Measurements from ENCODE around the gene KCND3.

Gene KCND3

DNA sequence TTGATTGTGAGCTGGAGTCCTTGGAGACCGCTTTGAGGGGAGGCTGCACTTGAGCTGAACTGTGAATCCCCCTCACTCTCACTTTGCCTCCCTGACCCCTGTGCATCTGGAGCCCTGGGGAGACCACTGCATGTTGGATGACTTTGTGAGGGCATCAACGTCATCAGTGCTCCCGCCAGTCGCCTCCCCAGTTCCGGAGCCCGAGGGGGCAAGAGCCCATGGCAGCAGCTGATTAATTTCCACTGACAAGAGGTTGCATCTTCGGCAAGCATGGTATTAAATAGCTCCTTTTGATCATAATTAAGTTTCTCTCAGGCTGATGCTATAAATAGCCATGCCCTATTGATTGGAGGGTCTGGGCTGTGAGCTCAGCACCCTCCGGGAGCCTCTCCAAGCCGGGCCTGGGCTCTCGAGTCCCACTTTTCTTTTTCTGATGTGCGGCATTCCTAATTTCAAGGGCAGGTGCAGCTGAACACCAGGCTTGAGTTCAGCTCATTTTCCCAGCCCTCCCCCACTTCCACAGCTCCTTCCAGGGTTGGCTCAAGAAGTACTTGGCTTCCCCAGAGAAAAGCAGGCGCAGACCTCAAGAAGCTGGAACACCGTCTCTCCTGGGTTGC is 33.2 kb downstream of the KCND3 start:
- no peak for DNase-seq

DNA sequence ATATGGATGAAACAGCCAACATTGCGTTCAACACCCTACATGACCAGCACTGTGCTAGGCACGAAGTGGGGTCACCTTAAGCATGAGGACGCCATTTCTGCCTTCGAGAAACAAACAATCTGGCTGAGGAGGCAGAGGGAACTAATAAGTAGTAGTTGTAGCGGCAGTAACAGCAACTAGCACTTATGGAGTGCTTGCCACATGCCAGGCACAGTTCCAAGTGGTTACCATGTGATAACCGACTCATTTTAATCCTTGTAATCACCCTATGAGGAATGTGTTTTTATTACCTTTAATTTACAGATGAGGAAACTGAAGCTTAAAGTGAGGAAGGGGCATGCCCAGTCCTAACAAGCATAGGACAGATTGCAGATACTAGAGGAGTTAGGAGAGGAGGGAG is 33.7 kb downstream of the KCND3 start:
- DNase-seq: no peak

DNA sequence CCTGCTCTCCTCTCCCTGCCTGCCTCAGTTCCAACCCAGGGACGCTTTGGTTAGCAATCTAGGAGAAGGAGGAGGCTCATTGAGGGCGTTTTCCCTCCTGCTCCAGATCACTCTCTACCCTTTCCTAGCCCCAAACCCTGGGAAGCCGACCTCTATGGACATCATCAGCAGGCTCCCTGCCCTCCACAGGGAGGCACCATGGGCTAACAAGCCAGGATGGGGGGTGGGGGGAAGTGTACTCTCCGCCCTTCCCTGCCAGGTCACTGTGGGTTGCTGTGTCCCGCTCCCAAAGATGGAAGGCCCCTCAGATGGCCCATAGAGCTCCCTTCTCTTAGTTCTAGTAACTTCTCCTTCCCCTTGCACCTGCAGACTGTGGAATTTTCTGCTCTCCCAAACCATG is 35.7 kb downstream of the KCND3 start:
- DNase-seq: no peak

DNA sequence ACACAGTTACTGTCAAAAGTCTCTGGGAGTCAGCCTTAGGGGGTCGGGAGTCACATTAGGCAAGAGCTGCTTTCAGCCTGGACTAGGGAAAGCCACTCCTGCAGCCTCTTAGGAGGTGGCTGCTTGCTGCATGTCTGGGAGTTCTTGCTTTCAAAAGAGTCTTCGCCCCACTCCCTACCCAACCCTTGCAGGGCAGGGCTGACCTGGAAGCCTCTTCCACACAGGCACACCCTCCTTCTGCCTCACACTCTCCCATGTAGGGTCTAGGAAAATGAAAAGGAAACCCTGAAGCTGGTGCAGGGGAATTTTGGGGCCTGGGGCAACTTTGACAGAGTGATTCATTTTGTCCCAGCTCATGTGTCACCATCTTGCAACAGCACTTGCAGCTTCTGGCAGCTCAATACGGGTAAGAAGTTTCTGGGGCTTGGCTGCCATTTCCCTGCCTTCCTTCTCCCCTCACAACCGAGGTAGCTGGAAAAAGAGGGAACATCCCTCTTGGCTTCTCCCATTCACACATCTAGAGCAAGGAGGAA is 37.3 kb downstream of the KCND3 start:
- no peak for DNase-seq

DNA sequence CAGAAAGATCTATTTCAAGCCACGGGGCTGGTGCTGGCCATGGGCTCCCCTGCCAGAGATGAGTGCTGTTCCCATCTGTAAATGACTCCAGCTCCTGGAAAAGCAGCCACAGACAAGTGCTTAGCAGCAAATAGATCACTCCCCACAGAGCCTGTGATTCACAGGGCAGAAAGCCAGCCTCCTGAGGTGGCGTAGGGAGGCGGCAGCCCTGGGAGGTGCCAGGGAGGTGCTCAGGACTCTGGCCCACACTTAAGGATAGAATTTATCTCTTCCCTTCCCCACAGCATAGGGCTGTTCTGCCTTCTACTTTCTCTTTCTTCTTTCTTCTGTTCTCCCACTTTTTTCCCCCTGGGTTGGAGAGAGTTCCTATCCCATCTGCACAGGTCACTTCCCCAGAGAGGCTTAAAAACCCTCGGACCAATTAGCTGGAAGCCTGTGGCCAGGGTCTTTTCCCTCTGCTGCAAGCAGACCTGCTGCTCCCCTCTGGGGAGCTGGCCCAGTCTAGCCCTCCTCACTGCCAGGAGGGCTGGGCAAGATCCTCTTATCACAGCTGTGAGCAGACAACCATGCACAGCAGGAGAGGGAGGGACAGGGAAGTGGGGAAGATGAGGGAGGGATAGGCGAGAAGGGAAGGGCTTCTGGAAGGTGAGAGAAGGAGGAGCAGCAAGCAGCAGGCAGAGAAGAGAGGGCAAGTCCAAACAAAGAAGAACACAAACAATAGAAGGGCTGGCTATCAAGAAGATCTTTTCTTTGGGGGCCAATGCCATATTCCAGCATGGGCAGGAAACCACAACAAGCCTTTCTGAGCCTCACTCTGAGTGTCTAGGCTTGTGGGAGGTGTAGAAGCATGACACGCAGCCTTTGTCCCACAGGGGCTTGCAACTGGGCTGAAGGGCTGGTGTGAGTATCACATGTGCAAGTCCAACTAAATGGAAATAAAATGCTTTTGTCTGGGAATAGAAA is 41.0 kb downstream of the KCND3 start:
- no peak for DNase-seq

DNA sequence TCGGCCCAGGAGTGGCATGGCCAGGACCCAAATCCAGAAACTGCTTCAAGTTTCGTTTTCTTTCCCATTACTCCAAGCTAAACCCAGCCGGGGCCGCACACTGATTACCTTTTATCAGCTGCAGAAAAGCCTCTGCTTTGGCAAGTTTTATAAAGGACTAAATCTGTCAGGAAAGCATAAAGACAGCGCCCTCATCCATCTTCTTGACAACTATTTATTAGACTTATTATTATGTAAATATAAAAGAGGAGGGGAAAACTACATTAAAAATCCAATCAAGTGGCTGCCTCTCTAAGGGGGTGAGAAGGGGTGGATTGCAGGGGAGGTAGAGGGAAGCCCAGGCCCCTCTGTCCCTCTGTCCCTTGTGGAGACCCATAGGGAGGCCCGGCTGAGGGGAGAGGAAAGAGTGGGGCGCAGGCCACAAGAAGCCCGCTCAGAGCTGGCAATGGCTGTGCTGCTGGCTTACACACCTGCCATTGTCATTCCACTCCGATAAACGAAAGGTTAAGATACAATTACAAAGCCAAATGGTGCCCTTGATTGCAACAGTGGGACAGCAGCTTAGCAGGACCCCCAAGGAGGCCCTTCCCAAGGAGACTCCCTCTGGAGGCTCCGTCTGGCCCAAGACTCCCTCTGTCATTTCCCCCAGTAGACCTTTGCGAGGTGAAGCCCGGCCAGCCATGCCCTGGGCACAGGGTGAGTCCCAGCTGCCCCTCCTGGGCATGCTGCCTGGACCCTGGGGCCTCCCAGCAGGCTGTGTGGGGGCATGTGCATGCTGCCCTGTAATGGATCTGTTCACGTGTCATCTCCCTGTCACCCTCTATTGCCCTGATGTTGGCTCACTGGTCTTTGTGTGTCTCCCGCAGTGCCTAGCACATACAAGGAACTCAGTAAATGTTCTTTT is 45.4 kb downstream of the KCND3 start:
- DNase-seq: no peak

DNA sequence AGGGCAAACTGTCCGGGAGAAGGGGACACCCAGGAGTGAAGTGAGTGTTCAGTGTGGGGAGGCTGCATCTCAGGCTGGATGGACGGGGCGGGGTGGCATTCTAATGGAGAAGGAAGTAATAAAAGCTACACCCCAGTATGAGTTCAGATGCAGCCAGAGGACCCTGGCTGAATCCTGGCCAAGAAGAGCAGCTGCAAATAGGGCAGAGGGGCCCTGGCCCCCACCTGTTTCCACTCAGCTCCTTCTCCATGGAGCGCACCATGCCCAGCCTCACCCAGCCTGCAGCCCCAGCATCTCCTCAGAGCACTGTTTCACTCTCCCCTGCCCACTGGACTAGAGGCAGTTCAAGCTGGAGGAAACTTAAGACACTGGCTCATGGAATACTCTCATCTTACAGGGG is 46.4 kb downstream of the KCND3 start:
- no peak for DNase-seq

DNA sequence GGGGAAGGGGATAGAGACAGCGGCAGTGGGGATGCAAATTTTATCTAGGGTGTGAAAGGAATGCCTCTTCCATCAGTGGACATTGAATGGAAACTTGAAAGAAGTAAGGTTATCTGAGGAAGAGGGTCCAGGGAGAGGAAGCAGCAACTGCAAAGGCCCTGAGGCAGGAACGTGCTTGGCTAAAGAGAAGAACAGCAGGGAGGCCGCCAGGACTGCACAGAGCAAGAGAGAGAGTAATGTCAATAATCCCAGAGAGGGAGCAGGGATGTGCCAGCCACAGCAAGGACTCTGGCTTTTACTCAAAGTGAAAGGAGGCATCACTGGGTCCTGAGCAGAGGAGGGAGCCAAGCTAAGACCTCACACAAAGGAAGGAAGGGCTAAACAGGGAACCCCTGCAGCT is 50.9 kb downstream of the KCND3 start:
- no peak for DNase-seq

DNA sequence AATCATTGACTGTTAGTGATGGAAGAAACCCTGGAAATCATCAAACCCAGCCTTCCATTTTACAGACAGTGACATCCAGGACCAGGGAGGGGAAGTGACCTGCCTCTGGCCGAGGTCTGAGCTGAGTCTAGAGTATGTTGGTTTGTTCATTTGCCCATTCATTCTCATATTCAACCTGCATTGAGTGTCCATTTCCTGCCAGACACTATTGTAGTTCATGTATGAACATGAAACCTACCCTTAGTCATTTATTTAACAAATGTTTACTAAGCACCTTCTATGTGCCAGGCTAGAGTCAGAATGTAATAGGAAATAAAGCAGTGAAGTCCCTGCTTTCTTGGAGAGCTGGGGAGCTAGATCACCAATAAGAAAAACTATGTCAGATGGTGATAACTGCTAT is 51.3 kb downstream of the KCND3 start:
- no peak for DNase-seq

DNA sequence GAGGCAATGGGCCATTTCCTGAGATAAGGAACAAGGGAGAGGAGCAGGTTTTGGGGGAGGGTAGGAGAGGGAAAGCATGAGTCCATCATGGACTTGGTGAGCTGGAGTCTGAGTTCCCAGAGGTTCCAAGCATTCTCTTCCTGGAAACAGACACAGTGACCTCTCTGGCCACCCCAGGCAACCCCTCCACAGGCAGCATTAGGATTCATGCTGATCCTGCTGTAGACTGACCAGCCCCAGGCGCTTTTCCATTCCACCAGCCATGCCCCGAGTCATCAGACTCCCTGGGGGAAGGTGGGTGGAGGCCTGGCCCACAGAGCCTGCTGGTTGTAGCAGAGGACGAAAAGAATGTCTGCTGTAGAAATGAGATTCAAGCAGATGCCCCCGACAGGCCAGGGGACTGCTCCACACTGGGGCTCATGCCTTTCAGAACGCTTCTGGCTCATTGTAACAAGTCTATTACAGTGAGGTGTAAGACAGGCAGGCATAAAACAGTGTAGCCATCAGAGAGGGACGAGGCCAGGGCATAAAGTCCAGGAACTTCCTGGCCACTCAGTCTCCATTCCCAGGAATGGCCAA is 52.2 kb downstream of the KCND3 start:
- DNase-seq: no peak

DNA sequence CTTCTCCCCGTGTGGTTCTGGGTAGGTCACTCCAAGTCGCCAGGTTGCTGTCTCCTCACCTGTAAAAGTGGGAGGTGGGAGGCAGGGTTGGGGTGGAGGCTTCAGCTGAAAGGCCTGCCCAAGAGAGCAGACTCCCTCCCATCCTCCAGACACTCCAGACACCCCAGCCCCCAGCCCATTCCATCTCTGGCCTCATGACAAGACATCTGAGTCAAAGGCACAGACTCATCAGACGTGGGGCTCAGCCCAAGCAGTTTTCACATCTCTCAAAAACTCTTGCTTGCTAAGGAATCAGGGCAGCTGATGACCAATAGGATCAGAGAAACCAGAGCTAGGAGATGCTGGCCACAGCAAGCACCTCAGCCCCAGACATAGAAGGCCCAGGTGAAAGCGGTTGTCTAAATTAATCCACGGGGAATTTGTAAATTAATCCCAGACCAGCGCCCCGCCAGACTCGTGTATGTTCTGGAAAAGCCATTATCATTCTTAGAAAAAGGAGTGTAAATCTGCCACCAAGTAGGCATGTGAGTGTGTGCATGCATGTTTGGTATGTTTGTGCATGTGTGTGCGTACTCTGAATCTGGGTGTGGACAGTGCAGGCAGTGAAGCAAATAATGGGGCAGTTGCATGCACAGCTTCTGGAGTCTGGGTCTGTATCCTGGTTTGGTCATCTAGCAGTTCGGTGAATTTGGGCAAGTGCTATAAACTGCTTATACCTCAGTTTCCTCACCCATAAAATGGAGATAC is 55.2 kb downstream of the KCND3 start:
- no peak for DNase-seq

DNA sequence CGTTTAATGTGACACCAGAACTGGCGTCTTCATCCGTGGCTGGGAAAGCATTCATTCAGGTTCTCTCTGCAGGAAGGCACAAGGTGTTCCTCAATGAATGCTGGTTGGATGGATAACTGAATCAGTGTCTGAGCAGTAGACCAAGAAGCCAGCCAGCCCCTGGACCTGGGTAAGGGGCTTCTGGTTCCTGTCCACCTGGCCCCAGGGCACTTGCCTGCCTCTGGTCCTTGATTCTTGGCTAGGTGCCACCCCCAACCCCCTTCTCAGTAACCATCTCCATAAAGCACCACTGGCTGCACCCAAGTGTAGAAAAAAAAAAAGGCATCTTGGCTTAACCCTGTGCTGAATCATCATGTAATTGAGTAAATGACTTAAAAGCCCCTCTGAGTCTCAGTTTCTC is 59.1 kb downstream of the KCND3 start:
- no peak for DNase-seq

DNA sequence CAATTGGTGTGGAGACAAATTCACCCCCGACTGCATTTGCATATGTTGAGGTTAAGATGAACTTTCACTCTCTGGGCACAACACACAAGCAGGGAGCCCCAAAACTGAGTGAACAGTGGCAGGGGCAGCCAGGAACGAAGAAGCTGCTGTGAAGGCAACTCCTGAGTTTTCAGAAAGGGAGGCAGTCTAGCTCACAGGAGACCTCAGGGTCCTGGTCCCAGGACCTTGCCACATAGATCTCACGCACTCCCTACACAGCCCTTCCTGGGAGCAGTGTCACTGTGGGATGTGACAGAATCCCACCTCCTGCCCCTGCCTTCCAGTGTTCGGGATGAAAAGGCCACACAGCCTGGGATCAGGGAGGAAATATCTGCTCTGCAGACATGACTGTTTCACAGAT is 60.9 kb downstream of the KCND3 start:
- no peak for DNase-seq

DNA sequence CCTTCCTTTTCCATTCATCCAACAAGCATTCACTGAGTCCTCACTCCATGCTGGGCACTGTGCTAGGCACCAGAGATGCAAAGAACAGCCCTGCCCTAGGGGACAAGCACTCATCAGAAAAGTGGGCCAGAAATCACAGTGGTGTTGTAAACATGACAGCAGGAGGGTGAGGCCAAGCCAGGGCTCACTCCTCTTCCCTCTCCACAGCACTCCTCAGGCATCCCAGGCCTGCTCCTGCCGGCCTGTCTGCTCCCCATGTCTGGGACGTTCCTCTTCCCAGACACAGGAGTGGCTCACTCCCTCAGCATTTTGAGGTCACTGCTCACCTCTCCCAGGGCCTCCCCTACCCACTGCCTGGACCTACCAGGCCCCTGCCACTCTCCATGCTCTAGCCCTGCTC is 61.8 kb downstream of the KCND3 start:
- DNase-seq: no peak

DNA sequence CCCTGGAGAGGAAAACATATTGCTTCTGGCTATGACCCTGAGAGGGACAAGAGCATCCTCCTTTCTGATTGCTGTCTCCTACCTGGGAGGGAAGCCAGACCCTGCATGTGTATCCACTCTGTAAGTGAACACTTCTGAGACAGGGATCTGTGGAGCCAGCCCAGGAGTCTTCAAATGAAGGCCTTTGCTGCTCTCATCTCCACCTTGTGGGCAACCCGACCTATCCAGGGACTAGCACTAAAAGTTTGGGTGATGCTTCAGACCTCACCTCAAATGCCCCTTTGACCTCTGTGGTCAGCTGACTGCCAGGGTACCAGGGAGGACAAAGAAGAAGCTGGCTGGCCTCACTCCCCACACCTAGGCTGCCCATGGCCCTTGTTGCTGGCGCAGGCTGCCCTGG is 64.7 kb downstream of the KCND3 start:
- DNase-seq: no peak

DNA sequence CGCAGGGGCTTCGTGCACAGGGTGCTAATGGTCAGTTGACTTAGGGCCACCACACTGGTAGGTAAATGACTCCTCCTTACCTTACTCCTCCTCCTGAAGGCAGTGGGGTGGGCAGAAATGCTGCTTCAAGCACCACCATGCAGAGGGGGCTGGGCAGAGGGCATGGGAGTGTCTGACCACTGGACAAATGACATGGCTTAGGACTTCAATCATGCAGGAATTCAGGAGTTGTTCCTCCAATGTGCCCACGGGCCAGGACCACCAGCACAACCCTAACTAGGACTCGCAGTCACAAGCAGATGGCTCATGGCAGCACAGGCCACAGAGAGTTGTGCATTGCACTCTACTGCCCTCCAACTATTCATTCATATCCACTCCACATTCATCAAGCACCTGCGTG is 65.7 kb downstream of the KCND3 start:
- DNase-seq: no peak

DNA sequence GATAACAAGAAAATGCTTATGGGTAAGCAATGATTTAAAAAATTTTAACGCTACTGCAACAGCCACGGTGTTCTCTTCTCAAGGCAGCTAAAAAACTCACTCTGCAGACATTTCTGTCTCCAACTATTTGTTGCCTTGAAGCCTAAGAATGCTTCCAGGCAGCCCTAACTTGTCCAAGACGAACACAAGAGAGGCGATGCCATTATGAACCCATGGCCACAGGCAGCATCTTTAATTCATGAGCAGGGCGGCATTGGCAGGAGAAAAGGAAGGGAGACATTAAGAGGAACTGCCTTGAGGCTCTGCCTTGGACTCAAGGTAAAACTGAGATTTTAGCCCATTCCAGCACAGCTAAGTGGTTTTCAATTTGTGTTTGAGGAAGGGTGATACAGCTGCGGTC is 67.5 kb downstream of the KCND3 start:
- no peak for DNase-seq

DNA sequence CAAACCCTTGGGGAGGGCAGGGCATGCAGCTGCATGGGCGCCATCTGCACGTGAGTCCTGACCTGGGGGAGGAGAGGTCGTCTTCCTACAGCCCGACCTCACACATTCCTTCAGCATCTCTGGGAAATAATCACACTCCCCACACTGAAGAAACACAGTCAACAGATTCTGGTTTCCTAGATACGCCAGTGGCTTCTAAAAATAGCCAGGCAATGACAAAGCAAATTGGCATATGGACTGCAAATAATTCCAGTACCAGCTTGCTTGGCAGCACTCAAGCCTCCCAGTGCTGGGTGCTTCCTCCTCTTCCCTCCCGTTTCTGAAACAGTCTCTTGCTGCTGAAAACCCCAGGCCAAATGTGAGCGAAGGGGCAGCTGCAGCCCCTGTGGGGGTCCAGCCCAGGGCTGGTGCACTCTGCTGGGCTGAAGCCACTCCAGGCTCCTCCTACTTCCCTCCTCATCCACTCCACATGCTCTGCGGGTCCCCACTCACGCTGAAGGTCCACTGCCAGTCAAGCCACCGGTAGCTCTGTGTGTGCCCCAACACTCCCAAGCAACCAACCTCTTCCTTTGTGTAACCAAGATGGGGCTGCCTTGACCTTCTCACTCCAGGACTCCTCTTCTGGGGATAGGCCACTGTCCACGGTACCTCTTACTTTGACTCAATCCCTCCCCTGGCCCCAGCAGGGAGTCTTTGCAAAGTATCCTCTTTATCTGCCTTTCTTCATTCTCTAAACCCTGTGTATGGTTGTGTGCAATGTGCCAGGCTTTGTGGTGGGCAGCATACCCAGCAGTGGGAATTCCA is 69.0 kb downstream of the KCND3 start:
- DNase-seq: no peak

DNA sequence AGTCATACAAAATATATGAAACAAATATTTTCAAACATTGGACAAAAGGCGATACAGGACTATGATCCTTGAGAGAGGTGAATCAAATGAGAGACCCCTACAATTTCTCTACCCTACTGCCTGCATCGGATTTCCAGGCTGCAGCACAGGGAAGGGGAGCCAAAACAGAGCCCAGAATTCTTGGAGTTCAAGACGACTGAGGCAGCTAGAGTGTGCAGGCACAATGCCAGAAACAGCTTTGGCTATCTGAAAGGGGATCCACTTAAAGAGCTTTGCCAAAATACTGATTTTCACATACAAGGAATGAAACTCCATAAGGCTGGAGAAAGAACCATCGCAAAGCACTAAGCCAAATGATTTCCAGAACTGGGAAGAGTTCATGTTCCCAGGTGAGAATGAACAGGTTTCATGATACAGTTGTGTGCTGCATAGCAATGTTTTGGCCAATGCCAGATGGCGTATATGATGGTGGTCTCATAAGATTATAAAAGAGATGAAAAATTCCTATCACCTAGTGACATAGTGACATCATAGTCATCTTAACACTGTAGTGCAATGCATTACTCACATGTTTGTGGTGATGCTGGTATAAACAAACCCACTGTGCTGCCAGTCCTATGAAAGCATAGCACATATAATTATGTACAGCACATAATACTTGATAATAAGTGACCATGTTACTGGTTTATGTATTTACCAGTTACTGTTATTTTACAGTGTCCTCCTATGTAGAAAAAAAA is 77.5 kb downstream of the KCND3 start:
- DNase-seq: no peak

DNA sequence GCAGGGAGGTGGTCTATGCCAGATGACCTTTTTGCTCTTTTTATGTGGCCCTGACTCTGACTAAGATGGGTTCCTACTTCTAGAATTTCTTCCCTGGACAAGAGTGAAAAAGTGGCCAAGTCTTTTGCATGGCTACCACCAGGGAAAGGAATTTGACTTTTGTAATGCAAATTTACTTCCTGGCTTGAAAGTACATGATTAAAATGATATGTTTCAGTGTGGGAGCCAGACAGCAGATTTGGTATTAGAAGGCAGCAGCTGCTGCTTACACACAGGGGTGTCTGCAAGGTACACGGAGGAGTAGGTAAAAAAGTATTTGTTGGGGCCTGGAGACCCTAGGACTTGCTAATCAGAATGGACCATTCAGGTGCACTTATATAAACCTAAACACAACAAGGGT is 78.4 kb downstream of the KCND3 start:
- DNase-seq: no peak

DNA sequence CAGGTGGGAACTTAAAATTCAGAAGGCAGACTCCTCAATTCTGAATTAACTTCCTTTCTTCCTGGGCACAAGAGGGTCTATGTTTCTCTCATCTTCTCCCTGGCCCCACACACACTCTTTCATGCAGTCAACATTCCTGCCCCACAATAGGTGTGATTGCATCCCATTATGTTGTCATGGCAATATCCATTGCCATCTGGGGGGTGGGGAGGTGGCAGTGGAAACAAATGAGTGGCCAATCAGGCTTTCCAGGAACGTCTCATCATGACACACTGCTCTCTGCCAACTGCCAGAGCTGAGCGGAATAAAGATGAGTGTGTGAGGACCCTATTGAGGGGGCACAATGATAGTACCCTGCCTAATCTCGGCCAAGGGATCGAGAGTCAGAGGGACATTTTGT is 80.4 kb downstream of the KCND3 start:
- DNase-seq: no peak

Data from AML-193 (cell line).